HG03039 (cell line): Measurements from ENCODE around the gene ECEL1.
"Not testable (repeated sequence)": the region's sequence is repeated elsewhere in the genome, so short reads cannot be mapped to it uniquely, and the experiment has no call there.

Experiments used
- ATAC-seq: cut with Tn5 transposase; IDR thresholded peaks from one replicate; pipeline ENCODE4 v1.9.1; 2021; ENCODE audit warnings: mild to moderate bottlenecking, moderate library complexity; ENCODE audit not compliant: unreplicated experiment

ECEL1 gene

DNA sequence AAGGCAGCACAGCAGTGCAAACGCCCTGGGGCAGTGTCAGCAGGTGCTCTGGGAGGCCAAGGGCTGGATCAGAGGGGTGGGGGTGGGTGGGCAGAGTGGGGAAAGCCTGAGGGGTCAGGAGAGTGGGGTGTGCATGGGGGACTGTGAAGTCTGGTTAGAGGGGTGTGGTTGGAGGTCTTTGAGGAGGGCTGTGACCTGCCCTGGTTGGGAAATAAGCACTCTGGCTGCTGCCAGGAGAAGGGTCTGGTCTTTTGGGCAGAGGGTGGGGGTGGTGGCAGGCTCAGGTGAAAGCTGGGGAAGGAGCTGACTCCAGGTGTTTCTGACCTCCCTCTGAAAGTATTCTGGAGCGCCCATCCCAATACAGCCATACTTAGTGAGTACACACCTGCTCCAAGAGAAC, 27.5 kb downstream of the ECEL1 start:
- ATAC-seq: no peak

DNA sequence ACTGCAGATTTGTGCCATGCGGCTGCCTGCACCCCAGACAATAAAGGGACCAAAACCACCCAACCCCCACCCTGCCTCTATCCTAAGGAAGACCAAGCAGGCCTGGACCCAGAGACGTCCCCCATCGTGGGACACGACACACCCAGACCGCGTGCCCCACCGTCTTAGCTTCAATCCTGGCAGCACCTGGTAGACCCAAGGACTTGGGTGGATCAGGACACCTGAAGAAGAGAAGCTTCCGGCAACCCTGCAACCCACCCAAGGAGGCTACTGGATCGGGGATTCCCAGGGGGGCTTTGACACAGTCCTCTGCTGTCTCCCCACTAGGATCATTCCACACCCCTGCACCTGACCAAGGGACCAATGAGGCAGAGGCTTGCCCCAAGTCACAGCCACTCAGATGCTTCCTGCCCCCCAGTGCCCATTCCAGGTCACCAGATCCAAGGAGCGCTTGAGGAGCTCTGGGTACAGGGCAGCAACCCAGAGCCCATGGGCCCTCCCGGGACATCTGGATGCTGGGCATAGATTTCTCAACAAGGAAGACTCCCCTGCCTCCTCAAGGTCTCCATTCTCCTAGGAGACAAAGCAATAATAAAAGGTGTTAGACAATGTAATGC, 28.1 kb downstream of the ECEL1 start:
- ATAC-seq: no peak

DNA sequence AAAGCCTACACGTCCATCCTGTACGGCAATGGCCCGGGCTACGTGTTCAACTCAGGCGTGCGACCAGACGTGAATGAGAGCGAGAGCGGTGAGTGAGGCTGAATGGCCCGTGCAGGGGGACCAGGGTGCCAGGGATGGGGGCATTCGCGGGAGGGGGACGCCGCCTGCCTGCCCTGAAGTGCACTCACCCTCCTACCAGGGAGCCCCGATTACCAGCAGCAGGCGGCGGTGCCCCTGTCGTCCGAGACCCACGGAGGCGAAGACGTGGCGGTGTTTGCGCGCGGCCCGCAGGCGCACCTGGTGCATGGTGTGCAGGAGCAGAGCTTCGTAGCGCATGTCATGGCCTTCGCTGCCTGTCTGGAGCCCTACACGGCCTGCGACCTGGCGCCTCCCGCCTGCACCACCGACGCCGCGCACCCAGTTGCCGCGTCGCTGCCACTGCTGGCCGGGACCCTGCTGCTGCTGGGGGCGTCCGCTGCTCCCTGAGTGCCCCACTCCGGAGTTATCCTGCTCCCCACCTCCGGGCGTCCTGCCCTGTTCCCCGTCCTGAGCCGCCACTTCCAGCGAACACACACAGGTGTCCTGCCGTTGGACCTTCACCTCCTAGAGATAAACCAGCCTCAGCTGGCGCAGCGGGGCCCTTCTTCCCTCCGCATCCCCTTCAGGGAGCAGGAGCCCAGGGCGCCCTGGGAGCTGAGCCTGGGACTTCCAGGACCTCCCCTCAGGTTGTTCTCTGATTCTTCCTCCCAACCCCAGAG, 28.8 kb downstream of the ECEL1 start:
- ATAC-seq: no peak

DNA sequence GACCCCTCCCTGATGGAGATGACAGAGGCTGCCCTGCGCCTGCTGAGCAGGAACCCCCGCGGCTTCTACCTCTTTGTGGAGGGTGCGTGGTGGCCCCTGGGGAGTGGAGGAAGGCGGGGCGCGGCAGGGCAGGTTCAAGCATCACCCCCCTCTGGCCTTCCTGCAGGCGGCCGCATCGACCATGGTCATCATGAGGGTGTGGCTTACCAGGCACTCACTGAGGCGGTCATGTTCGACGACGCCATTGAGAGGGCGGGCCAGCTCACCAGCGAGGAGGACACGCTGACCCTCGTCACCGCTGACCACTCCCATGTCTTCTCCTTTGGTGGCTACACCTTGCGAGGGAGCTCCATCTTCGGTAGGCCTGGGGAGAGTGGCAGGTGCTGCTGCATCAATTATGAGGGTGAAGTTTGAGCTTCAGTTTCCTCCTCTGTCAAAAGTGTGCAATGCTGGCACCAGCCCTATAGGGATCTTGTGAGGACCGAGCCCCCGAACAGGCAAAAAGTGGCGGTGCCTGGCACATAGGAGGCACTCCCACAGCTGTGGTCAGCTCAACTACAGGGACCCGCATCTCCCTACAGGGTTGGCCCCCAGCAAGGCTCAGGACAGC, 29.5 kb downstream of the ECEL1 start:
- ATAC-seq: no peak

DNA sequence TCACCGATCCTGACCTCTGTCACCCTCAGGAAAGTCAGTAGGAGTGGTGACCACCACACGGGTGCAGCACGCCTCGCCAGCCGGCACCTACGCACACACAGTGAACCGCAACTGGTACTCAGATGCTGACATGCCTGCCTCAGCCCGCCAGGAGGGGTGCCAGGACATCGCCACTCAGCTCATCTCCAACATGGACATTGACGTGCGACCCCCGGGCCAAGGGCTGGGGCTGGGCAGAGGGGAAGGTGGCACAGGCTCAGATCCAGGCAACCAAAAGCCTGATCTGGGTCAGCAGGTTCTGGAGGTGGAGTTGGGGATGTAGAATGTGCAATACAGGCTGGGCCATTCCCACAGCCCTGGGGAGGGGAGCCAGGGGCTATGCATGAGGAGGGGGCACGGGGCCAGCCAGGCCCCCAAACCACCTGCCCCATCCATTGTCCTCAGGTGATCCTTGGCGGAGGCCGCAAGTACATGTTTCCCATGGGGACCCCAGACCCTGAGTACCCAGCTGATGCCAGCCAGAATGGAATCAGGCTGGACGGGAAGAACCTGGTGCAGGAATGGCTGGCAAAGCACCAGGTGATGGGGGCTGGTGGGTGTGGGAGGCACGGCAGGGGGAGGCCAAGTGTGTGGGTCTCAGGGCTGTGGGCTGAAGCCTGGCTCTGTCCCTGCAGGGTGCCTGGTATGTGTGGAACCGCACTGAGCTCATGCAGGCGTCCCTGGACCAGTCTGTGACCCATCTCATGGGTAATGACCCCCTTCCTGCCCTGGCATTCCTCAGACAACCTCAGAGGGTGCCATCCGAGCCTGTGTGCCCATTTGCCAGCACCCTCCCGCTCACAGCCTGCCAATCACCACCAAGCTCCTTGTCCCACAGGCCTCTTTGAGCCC, 30.3 kb downstream of the ECEL1 start:
- no peak for ATAC-seq

DNA sequence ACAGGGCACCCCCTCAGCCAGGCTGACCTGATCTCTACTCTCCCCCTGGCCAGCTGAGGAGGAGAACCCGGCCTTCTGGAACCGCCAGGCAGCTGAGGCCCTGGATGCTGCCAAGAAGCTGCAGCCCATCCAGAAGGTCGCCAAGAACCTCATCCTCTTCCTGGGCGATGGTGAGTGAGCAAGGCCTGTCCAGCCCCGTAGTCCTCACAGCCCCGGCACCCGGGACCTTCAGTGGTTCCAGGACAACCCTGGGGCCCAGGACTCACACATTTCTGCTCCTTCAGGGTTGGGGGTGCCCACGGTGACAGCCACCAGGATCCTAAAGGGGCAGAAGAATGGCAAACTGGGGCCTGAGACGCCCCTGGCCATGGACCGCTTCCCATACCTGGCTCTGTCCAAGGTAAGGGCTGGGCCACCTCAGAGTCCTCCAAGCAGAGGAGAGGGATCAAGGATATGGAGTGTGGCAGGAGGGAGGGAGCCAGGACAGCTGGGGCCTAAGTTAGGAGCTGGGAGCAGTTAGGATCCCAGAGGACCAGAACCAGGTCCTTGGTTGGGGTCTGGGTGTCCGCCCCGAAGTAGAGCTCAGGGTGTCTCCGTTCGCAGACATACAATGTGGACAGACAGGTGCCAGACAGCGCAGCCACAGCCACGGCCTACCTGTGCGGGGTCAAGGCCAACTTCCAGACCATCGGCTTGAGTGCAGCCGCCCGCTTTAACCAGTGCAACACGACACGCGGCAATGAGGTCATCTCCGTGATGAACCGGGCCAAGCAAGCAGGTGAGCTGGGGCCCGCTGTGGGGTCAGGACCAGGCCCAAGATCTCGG, 31.1 kb downstream of the ECEL1 start:
- no peak for ATAC-seq

DNA sequence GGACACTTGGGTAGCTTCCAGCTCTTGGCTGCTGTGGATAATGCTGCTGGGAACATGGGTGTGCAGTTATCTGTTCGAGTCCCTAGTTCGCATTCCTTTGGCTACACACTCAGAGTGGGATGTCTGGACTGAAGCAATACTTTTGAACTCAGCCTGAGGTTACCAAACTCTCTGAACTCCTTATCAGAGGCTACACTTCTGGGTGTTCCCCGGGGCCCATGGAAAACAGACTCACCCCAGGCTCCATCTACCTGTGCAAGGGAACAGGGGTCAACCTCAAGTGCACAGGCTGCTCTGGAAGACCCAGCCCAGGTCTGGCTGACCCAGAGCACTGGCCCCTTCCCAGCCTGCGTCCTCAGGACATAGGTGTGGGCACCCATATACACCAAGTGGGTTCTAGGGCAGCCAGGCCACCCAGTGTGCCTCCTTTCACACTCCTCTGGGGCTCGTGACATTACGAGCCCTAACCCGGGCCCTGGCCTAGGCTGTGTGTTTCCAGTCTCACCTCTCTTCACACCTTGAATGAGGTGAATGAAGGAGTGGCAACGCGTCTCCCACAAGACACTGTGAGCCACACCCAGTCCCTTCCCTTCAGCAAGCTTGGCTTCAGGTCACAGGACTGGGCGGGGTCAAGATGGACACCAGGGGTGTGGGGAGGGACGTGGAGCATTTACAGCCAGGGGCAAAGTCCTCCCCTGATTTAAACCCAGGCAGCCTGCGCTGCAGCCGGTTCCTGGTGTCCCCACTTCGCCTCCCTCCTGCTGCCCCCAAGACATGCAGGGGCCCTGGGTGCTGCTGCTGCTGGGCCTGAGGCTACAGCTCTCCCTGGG, 32.0 kb downstream of the ECEL1 start, which contains the start of gene ALPI:
ALPI (plus strand) TSS at position 728 of the 830 bp plus-strand sequence; CDS start at position 775, 47 bp downstream.
- no peak for ATAC-seq

DNA sequence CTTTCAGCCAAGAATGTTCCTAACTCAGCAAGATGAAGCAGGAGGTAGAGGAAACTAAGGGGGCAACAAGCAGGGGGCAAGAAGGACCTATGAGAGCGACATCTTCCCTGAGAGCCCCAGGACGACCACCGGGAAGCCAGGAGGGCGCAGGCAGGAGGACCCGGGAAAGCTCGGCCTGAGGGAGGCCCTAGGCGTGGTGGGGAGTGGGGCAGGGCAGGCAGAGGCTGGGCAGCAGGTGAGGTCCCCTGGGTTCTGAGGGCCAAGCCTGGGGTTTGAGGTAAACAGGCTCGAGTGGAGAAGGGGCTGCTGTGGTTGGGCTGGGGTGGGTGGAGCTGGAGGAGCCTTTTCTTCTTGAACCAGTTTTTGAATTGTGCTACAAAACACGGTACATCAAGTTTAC, 33.0 kb downstream of the ECEL1 start:
- ATAC-seq: no peak

DNA sequence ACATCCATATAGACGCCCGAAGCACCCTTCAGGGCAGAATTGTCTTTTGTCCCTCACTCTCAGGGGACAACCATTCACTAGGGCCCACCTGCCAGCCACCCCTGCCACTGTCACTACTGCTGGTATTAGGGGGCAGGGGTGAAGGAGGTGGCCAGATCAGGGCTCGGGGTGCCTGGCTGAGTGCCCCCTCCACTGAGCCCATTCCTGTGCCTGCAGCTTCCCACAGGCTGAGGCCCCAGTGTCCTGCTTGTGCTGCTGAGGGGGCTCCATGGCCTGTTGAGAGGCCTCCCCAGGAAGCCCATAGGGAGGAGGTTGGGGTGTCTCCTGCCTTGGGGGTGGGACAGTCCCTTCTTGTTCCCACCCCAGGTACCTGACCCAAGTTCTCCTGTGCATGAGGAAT, 36.0 kb downstream of the ECEL1 start:
- not testable (repeated sequence) for ATAC-seq

DNA sequence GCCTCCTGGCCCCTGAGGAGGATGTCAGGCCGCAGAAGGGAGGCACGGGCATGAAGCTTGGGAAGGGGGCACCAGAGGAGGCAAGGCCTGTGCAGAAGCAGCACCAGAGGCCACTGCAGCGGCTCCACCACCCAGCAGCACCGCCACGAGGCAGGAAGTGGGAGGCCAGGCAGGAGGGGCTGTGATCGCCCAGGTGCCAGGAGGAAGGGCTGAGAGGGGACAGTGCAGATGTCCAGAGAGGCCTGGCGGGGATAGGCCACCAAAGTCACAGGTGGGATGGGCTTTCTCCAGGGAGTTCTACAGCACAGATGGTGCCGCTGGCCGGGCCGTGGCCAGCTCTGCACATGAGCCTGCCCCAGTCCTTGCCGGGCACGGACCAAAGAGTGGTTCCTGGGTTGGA, 37.7 kb downstream of the ECEL1 start:
- no peak for ATAC-seq

DNA sequence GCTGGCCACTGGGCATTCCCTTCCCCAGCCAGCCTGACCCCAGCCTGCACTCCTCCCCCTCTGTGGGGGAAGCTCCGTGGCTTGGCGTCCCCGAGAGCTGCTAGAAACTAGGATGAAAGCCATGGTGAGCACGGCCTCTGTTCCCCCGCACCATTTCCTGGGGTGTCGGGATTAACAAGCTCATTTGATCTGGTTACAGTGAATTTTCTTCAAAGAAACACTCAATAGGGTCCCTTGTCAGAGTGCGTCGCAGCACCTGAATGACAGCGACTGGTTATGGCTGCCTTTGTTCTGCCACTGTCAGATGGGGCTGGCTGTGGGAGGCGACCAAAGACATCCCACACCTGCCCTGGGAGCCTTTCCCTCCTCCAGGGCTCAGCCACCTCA, 39.3 kb downstream of the ECEL1 start:
- ATAC-seq: no peak

DNA sequence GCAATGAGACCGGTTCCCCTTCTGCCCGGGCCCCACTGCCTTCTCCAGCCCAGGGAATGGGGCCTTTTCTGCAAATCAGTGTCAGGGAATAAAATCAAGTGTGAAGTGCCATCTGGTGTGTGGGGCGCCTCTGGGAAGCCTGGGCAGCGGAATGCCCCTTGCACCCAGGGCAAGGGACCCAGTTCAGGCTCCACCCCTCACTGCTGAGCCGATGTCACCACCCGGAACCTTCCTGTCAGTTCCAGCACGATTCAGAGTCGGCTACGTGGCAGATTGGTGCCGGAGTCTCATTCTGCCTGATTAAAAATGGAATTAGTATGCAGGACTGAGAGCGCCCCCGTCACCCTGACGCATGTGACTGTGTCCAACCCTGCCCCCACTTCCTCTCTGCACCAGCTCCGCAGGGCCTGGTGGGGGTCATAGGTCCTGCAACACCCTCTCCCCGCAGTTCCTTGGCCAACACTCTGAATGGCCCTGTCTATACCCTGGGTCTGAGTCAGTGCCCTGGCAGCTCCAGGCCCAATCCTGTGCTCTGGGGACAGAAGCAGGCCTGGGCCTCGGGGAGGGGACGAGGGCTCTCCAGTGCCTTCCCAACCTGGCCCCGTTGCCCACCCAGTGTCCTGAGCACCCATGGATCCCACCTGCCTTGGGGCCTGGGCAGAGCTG, 39.9 kb downstream of the ECEL1 start:
- no peak for ATAC-seq

DNA sequence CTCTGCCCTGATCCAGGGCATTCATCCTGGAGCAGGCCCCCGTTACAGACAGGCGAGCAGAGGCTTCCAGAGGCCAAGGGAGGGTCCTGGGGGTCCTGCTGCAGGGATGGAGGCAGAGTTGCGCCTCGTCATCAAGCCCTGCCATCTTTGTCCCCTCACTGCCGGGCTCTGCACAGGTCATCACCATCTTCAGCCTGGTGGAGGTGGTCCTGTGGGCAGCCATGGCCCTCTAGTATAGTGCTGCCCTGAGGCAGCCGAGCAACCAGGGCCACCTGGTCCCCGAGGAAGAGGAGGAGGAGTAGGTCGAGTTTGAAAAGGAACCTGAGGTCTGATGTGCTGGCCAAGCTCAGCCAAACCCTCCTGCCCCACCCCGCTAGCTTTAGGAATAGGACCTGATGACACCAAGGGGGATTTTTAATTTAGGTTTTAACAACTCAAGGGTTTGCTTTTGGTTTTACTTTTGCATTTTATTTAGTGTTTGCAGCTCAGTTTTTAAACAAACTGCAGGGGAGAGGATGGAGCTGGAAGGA, 40.5 kb downstream of the ECEL1 start:
- ATAC-seq: no peak

DNA sequence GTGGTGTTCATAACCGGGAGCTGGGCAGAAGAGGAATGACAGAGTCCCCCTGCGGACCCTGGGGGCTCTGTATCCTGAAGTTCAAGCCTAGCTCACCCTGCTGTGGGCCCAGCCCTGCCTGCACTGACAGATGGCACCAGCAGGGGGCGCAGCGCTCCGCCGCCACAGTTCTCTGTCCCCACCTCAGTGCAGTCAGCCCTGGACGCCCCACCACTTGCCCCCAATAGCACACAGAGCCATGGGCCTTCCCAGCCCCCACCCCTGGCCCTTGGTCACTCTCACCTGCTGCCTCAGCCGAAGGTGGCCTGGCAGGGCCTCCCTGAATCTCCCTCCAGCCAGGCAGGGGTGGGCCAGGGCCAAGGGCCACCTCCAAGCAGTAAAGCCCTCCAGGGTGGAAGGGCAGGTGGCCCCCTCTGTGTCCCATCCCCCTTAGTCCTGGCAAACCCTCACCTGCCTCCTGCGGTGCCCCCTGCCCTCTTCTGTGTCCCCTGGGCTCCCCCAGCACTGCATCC, 41.3 kb downstream of the ECEL1 start:
- not testable (repeated sequence) for ATAC-seq

DNA sequence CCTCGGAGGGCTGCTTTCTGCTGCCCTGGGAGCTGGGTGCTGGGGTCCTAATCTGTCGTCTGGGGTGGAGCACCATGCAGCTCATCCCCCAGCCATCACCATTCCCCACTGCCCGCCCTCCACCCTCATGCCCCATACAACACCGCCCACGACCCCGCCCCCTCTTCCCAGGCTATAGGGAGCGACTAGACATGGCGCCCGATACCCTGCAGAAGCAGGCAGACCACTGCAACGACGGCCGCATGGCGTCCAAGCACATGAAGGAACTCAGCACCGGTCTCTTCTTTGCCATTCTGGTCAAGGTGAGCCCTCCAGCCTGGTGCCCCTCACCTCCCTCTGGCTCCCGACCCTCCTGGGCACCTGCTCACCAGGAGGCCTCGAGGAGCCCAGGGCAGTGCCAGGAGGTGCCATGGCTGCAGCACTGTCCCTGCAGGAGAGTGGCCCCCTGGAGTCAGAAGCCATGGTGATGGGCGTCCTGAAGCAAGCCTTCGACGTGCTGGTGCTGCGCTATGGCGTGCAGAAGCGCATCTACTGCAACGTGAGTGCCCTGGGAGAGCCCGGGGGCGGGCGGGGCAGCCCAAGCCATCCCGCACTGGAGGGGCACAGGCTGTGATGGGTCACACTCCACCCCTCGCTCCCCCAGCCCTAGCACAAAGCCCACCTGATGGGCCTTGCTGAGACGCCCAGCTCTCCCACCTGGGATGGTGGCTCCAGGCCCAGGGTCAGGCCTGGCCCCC, 42.3 kb downstream of the ECEL1 start:
- not testable (repeated sequence) for ATAC-seq

DNA sequence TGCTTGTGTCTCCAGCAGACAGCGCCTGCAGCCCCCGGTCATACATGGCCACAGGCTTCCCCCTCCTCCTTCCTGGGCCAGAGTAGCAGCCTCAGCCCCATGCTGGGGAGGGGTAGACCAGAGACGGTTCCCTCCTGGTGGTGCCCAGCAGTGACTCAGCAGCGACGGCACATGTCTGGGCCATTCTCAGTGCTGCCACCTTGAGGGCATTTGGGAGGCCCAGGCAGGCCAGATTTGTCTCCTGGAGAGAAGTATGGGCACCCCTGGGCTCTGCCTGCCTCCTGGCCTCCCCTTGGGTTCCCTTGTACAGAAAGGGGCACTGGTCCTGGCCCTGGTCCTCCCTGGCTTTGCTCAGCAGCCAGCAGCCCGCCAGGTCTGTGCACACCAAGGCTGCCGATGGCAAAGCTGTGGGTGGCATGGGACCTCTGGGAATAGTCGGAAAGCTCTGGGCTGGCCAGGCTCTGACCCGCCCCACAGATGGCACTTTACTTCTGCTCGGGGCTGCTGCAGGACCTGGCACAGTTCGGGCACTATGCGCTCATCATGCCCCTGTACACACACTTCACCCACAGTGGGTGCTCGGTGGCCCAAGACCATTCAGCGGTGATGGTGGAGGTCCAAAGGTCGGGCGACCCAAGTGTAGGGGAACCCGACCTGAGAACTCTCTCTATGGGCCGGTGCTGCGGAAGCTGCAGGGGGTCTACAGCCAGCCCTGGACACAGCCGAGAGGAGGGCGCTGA, 43.1 kb downstream of the ECEL1 start:
- ATAC-seq: no peak
